Measurements from ENCODE around the gene PHYKPL.

Gene PHYKPL

GRCh38 chr5:178180141-178180863, 52.3 kb downstream of the PHYKPL start:
- no peak for DNase-seq

DNA sequence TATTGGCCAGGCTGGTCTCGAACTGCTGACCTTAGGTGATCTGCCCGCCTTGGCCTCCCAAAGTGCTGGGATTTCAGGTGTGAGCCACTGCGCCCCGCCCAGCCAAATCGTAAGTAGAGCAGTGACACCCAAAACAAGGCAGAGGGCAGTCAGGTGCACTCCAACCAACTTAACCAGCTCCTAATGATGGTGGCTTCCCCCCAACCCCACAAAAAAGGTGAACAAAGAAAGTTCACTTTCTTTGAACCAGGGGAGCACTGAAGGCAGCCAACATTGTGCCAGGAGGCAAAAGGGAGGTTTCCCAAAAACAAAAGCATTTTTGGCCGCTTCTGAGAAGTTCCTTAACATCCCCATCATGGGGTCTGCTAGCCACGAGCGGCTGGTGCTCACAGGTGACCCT, 55.0 kb downstream of the PHYKPL start:
- DNase-seq: no peak

DNA sequence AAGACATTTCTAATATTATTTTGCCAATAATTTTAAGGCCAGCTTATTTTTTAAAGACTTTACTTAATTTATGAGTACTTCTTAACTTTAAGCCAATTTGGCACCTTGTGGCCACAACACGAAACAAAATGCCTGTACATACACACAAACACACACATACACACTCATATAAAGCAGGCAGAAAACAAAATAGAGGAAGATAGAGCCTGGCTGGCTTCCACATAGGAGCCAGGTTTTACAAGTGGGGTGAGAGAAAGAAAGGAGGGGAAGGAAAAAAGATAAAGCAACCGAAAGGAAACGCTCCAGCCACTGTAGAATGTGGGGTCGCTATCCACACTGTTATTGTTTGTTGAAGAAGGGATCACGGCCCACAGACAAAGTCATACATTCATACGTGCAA, 55.8 kb downstream of the PHYKPL start:
- DNase-seq: no peak

GRCh38 chr5:178174456-178174855, 58.1 kb downstream of the PHYKPL start:
- no peak for DNase-seq

DNA sequence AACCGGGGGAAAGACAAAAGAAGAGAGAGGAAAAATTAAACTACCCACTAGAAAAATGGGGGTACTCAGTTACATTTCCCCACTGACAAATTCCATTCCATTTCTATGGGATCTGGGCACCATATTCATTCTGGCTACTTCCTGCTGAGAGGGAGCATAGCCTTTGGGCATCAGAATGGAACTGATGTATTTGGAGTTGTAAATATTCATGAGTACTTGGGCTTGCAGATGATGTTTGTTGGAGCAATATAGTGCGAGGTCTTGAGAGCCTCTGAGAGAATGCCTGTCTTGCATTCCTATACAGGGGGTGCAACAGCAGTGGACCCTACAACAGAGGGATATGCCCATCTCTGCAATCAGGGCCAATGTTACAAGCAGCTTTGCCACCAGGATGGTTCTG, 62.1 kb downstream of the PHYKPL start:
- DNase-seq: no peak

GRCh38 chr5:178165581-178165980, 67.0 kb downstream of the PHYKPL start:
- DNase-seq: no peak

- DNase-seq: peak; percentile 98
Observed at GRCh38 chr5:178163772-178164735, 68.5 kb downstream of the PHYKPL start.

DNA sequence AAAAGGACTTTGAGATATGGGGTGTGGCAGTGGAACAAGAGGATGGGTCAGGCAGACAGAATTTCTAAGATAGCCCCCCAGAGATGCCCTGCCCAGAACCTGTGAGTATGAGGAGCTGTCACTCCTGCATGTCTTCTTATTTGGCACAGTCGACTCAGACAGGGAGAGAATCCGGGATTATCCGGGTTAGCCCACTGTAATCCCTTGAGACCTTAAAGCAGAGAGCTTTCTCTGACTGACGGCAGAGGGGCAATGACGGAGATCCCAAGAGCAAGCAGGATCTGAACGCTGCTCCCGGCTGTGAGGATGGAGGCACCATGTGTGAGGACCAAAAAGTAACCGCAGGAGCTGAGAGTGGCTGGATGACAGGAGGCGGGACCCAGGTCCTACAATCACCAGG, 70.1 kb downstream of the PHYKPL start:
- no peak for DNase-seq

- no peak for DNase-seq
Observed at GRCh38 chr5:178160176-178160575, 72.4 kb downstream of the PHYKPL start.

Measured in DMS53 (cell line).